MM.1S (cell line): Measurements from ENCODE around the gene DACT3.
A peak's percentile ranks its signal among the peaks of the same experiment; 100 is the strongest.

Experiments
- DNase-seq: peaks from one replicate; pipeline ENCODE4 v3.0.0-alpha.2; 2015
- H2AFZ ChIP-seq: fragments of 300-600 bp; sonication (generic); 2 replicates; pipeline ENCODE4 v1.6.0; 2016; ENCODE audit warnings: antibody characterized with exemption, low read length
- H3F3A ChIP-seq: fragments of 300-600 bp; sonication (generic); 2 replicates; pipeline ENCODE4 v1.6.1; 2016; ENCODE audit warnings: mild to moderate bottlenecking, antibody characterized with exemption, low read length, moderate library complexity, mixed read lengths; ENCODE audit not compliant: insufficient read depth
- H3K27ac ChIP-seq: fragments of 300-600 bp; sonication (generic); 2 replicates; pipeline ENCODE4 v1.5.1; 2016; ENCODE audit warnings: mild to moderate bottlenecking, low read length
- H3K27me3 ChIP-seq: fragments of 300-600 bp; sonication (generic); replicated peaks from 2 replicates; pipeline ENCODE4 v1.6.0; 2016; ENCODE audit warnings: low read length; ENCODE audit not compliant: insufficient read depth
- H3K36me3 ChIP-seq: fragments of 300-600 bp; sonication (generic); replicated peaks from 2 replicates; pipeline ENCODE4 v1.6.1; 2016; ENCODE audit warnings: mild to moderate bottlenecking, low read length, mixed read lengths; ENCODE audit not compliant: insufficient read depth
- H3K4me1 ChIP-seq: fragments of 300-600 bp; sonication (generic); 2 replicates; pipeline ENCODE4 v1.6.1; 2016; ENCODE audit warnings: low read length, mixed read lengths
- H3K4me2 ChIP-seq: fragments of 300-600 bp; sonication (generic); 2 replicates; pipeline ENCODE4 v1.6.0; 2016; ENCODE audit warnings: low read depth, low read length
- H3K4me3 ChIP-seq: fragments of 300-600 bp; sonication (generic); 2 replicates; pipeline ENCODE4 v1.5.1; 2016; ENCODE audit warnings: low read length, mixed read lengths
- H3K79me2 ChIP-seq: fragments of 300-600 bp; sonication (generic); 2 replicates; pipeline ENCODE4 v1.6.1; 2016; ENCODE audit warnings: mixed run types, low read length, mixed read lengths
- H3K9ac ChIP-seq: fragments of 300-600 bp; sonication (generic); 2 replicates; pipeline ENCODE4 v1.6.1; 2016; ENCODE audit warnings: low read length, mixed read lengths
- H3K9me2 ChIP-seq: fragments of 300-600 bp; sonication (generic); replicated peaks from 2 replicates; pipeline ENCODE4 v1.6.1; 2016; ENCODE audit warnings: mild to moderate bottlenecking, low read length, mixed read lengths; ENCODE audit not compliant: insufficient read depth
- H3K9me3 ChIP-seq: fragments of 300-600 bp; sonication (generic); replicated peaks from 2 replicates; pipeline ENCODE4 v1.6.1; 2016; ENCODE audit warnings: mild to moderate bottlenecking, low read length, mixed read lengths; ENCODE audit not compliant: insufficient read depth
- H4K20me1 ChIP-seq: fragments of 300-600 bp; sonication (generic); 2 replicates; pipeline ENCODE4 v1.6.1; 2016; ENCODE audit warnings: mild to moderate bottlenecking, low read length, moderate library complexity, mixed read lengths; ENCODE audit not compliant: insufficient read depth
- CTCF ChIP-seq: fragments of 300-600 bp; sonication (generic); IDR thresholded peaks from 2 replicates; pipeline ENCODE4 v1.5.1; 2016; ENCODE audit warnings: antibody characterized with exemption, low read length, mixed read lengths
- EZH2 ChIP-seq: fragments of 300-600 bp; sonication (generic); optimal IDR thresholded peaks from 2 replicates; pipeline ENCODE3; 2017; ENCODE audit warnings: low read depth, mild to moderate bottlenecking, antibody characterized with exemption, low read length, mixed read lengths
- EZH2phosphoT487 ChIP-seq: fragments of 300-600 bp; sonication (generic); IDR thresholded peaks from 2 replicates; pipeline ENCODE4 v1.6.1; 2018; ENCODE audit warnings: antibody characterized with exemption, low read length

The DACT3 gene

GRCh38 chr19:46634045-46634655 lies 26.8 kb downstream of the DACT3 start:
- Histone ChIP-seq H3K9ac (no peak overlapping the region), H3K27me3 (peaks cover 84% of the 10 kb centered on the region), H2AFZ (no peak overlapping the region), H3K9me2 (no peaks in the 10 kb centered on the region), H3K9me3 (no peaks in the 10 kb centered on the region), H3K4me3 (peak overlapping the region; percentile 41), H3F3A (peaks cover 7% of the 10 kb centered on the region), H3K27ac (no peak overlapping the region), H3K79me2 (no peaks in the 10 kb centered on the region), H4K20me1 (no peaks in the 10 kb centered on the region), H3K4me2 (peak overlapping the region; percentile 84), H3K36me3 (no peaks in the 10 kb centered on the region), H3K4me1 (peaks cover 12% of the 10 kb centered on the region)
- no peak for TF ChIP-seq EZH2phosphoT487
- TF ChIP-seq EZH2 = no peak
- peak; percentile 89 for DNase-seq

GRCh38 chr19:46633130-46633529 lies 27.9 kb downstream of the DACT3 start:
- Histone ChIP-seq H3K27ac (no peak overlapping the region), H3K9me3 (no peaks in the 10 kb centered on the region), H3K4me1 (peaks cover 8% of the 10 kb centered on the region; the same call in 1 of the 2 replicates), H3K27me3 (peaks cover 86% of the 10 kb centered on the region), H3K9ac (no peak overlapping the region), H3K36me3 (no peaks in the 10 kb centered on the region), H2AFZ (no peak overlapping the region), H3F3A (peaks cover 4% of the 10 kb centered on the region; the same call in 1 of the 2 replicates), H3K79me2 (no peaks in the 10 kb centered on the region), H3K4me3 (no peak overlapping the region), H3K9me2 (no peaks in the 10 kb centered on the region), H4K20me1 (no peaks in the 10 kb centered on the region), H3K4me2 (0 out of 2 replicates have a peak overlapping the region, but pooled peaks have one; percentile 84)
- no peak for DNase-seq
- TF ChIP-seq EZH2 (no peak), CTCF (no peak), EZH2phosphoT487 (no peak)

GRCh38 chr19:46631481-46631880 lies 29.5 kb downstream of the DACT3 start:
- Histone ChIP-seq H3K9me2 (no peaks in the 10 kb centered on the region), H2AFZ (no peak overlapping the region), H3K36me3 (no peaks in the 10 kb centered on the region), H3K9me3 (no peaks in the 10 kb centered on the region), H3K4me1 (peaks cover 8% of the 10 kb centered on the region; the same call in 1 of the 2 replicates), H3K27ac (no peak overlapping the region), H3K79me2 (no peaks in the 10 kb centered on the region), H4K20me1 (no peaks in the 10 kb centered on the region), H3K4me2 (no peak overlapping the region), H3K27me3 (peaks cover 81% of the 10 kb centered on the region), H3F3A (peaks cover 4% of the 10 kb centered on the region; the same call in 1 of the 2 replicates), H3K4me3 (no peak overlapping the region), H3K9ac (no peak overlapping the region)
- no peak for DNase-seq
- TF ChIP-seq EZH2 = no peak
- TF ChIP-seq CTCF = no peak
- TF ChIP-seq EZH2phosphoT487 = no peak

GRCh38 chr19:46630586-46631205 lies 30.3 kb downstream of the DACT3 start:
- no peak overlapping the region for H3K27ac ChIP-seq
- no peak for TF ChIP-seq CTCF
- no peak for TF ChIP-seq EZH2
- no peak for TF ChIP-seq EZH2phosphoT487
- H3K9me2 ChIP-seq = no peaks in the 10 kb centered on the region
- no peaks in the 10 kb centered on the region for H3K36me3 ChIP-seq
- no peak overlapping the region for H3K9ac ChIP-seq
- H4K20me1 ChIP-seq = no peaks in the 10 kb centered on the region
- no peak for DNase-seq
- no peak overlapping the region for H2AFZ ChIP-seq
- no peaks in the 10 kb centered on the region for H3K79me2 ChIP-seq
- H3K4me1 ChIP-seq = peaks cover 8% of the 10 kb centered on the region; the same call in 1 of the 2 replicates
- no peaks in the 10 kb centered on the region for H3K9me3 ChIP-seq
- H3K27me3 ChIP-seq = peaks cover 81% of the 10 kb centered on the region
- no peak overlapping the region for H3K4me2 ChIP-seq
- H3K4me3 ChIP-seq = no peak overlapping the region
- H3F3A ChIP-seq = no peaks in the 10 kb centered on the region
